CD4-positive, alpha-beta T cell (primary cell): Measurements from ENCODE around the gene ACTN4. TPM values are rescaled to one million over a fixed set of nuclear protein-coding genes. Genes with fewer than 3 reads are reported as not detected.
"Not testable (repeated sequence)": the region's sequence is repeated elsewhere in the genome, so short reads cannot be mapped to it uniquely, and the experiment has no call there.

Experiments
- ATAC-seq: fragments of 200-7000 bp; cut with Tn5 transposase; one replicate; pipeline ENCODE4 v1.10.0; 2022; ENCODE audit warnings: mild to moderate bottlenecking; ENCODE audit not compliant: poor library complexity
- CTCF ChIA-PET: fragments of 350-600 bp; sonication (Branson Sonifier 250); formaldehyde crosslinking; loops from one replicate; lab custom pipeline; 2021; ENCODE audit warnings: antibody characterized with exemption, inconsistent platforms; lab: Charles Lee
- POLR2A ChIA-PET: fragments of 350-600 bp; sonication (Branson Sonifier 250); formaldehyde crosslinking; loops from one replicate; lab custom pipeline; 2021; ENCODE audit warnings: antibody characterized with exemption, inconsistent platforms; lab: Charles Lee
- DNase-seq, 14 experiments: peaks; one replicate each; pipeline ENCODE4 v3.0.0-alpha.2; 2013 to 2020; ENCODE audit warnings: mixed read lengths in 2 of 14
- H3K27ac ChIP-seq, 2 donors: one replicate each; pipeline versions ENCODE4 v1.5.1 to v1.7.0; 2013; ENCODE audit warnings: low read length in 2 of 2, low read depth in 1 of 2, mild to moderate bottlenecking in 1 of 2
- H3K27me3 ChIP-seq, 2 experiments: 1 replicate in 1 of 2; 2 replicates in 1 of 2; pipeline versions ENCODE4 v1.6.1 to v1.7.0; 2013; ENCODE audit warnings: low read length in 2 of 2, control low read depth in 1 of 2, mild to moderate bottlenecking in 1 of 2, moderate library complexity in 1 of 2; ENCODE audit not compliant: insufficient read depth in 2 of 2, control insufficient read depth in 1 of 2
- H3K36me3 ChIP-seq: one replicate; pipeline ENCODE4 v1.6.1; 2013; ENCODE audit warnings: low read length, control low read depth; ENCODE audit not compliant: insufficient read depth
- H3K4me1 ChIP-seq: one replicate; pipeline ENCODE4 v1.6.1; 2013; ENCODE audit warnings: low read length, control low read depth; ENCODE audit not compliant: insufficient read depth
- H3K4me3 ChIP-seq: one replicate; pipeline ENCODE4 v1.5.1; 2013; ENCODE audit warnings: mild to moderate bottlenecking, low read length, moderate library complexity
- H3K9me3 ChIP-seq, 2 experiments: 1 replicate in 1 of 2; 2 replicates in 1 of 2; pipeline versions ENCODE4 v1.6.1 to v1.7.0; 2013; ENCODE audit warnings: low read length in 2 of 2, mild to moderate bottlenecking in 2 of 2, control low read depth in 1 of 2, moderate library complexity in 1 of 2; ENCODE audit not compliant: control insufficient read depth in 1 of 2, insufficient read depth in 1 of 2
- H3K27ac Mint-ChIP-seq: one replicate; pipeline ENCODE4 v1.8.0; 2020; ENCODE audit warnings: mixed read lengths
- H3K27me3 Mint-ChIP-seq: one replicate; pipeline ENCODE4 v1.8.0; 2021; ENCODE audit warnings: mixed read lengths
- H3K36me3 Mint-ChIP-seq: one replicate; pipeline ENCODE4 v1.8.0; 2021; ENCODE audit warnings: low read depth, mixed read lengths
- H3K4me1 Mint-ChIP-seq: one replicate; pipeline ENCODE4 v1.8.0; 2021; ENCODE audit warnings: low read depth, mixed read lengths
- H3K4me3 Mint-ChIP-seq: one replicate; pipeline ENCODE4 v1.8.0; 2020; ENCODE audit warnings: mild to moderate bottlenecking, mixed read lengths
- H3K9me3 Mint-ChIP-seq: one replicate; pipeline ENCODE4 v1.8.0; 2020; ENCODE audit warnings: mixed read lengths
- intact Hi-C, 2 experiments: fragments of 100-400 bp; cut with DNase I in 1 of 2; cut with micrococcal nuclease in 1 of 2; formaldehyde crosslinking; loops; one replicate each; pipeline versions ENCODE4 v1.15.1 to v1.9.0; 2023 to 2025; cut with DNase I, micrococcal nuclease
- total RNA-seq, 174 experiments: library from RNA in 2 of 174; stranded (reverse) in 2 of 174; gene quantifications; one replicate each; pipeline ENCODE4 v1.2.3 and lab custom pipeline; 2021 to 2026
- TF ChIP-seq, protein P1 (sequence below): fragments of 200-600 bp; IDR thresholded peaks from one replicate; pipeline ENCODE4 v1.8.0; 2022; ENCODE audit warnings: antibody characterized with exemption, mild to moderate bottlenecking

ACTN4 gene
- total RNA-seq, 2 experiments from 2014 or later, result 70.3 to 84.0 TPM

DNA sequence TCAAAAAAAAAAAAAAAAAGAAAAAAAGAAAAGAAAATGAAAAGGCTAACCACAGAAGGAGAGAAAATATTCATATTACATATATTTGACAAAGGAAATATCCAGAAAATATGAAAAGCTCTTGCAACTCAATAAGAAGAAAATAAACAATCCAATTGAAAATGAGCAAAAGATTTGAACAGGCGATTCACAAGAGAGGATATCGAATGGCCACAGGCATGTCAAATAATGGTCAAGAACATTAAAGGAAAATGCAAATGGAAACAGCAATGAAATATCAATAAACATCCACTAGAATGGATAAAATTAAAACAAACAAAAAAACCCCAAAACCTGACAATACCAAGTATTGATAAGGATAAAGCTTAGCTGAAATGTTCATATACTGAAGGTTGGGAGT, 117.8 kb downstream of the ACTN4 start:
- Mint-ChIP-seq H3K27ac (no peak overlapping the region), H3K4me1 (peaks cover 7% of the 10 kb centered on the region), H3K27me3 (no peaks in the 10 kb centered on the region), H3K36me3 (no peaks in the 10 kb centered on the region), H3K9me3 (no peaks in the 10 kb centered on the region), H3K4me3 (no peak overlapping the region)
- TF ChIP-seq, protein P1, sequence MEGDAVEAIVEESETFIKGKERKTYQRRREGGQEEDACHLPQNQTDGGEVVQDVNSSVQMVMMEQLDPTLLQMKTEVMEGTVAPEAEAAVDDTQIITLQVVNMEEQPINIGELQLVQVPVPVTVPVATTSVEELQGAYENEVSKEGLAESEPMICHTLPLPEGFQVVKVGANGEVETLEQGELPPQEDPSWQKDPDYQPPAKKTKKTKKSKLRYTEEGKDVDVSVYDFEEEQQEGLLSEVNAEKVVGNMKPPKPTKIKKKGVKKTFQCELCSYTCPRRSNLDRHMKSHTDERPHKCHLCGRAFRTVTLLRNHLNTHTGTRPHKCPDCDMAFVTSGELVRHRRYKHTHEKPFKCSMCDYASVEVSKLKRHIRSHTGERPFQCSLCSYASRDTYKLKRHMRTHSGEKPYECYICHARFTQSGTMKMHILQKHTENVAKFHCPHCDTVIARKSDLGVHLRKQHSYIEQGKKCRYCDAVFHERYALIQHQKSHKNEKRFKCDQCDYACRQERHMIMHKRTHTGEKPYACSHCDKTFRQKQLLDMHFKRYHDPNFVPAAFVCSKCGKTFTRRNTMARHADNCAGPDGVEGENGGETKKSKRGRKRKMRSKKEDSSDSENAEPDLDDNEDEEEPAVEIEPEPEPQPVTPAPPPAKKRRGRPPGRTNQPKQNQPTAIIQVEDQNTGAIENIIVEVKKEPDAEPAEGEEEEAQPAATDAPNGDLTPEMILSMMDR, result no peak
- Histone ChIP-seq H3K27me3 (no peaks in the 10 kb centered on the region), H3K27ac (no peak overlapping the region), H3K9me3 (no peaks in the 10 kb centered on the region), H3K4me1 (peaks cover 20% of the 10 kb centered on the region), H3K36me3 (no peaks in the 10 kb centered on the region), H3K4me3 (no peak overlapping the region)
- intact Hi-C loops, result loop anchor here (5.0 kb wide), 2 partner anchors 107 to 122 kb away; no protein-coding TSS in a partner anchor
- POLR2A ChIA-PET, result no interaction called here
- no peak for DNase-seq
- CTCF ChIA-PET, result no interaction called here
- no peak for ATAC-seq

DNA sequence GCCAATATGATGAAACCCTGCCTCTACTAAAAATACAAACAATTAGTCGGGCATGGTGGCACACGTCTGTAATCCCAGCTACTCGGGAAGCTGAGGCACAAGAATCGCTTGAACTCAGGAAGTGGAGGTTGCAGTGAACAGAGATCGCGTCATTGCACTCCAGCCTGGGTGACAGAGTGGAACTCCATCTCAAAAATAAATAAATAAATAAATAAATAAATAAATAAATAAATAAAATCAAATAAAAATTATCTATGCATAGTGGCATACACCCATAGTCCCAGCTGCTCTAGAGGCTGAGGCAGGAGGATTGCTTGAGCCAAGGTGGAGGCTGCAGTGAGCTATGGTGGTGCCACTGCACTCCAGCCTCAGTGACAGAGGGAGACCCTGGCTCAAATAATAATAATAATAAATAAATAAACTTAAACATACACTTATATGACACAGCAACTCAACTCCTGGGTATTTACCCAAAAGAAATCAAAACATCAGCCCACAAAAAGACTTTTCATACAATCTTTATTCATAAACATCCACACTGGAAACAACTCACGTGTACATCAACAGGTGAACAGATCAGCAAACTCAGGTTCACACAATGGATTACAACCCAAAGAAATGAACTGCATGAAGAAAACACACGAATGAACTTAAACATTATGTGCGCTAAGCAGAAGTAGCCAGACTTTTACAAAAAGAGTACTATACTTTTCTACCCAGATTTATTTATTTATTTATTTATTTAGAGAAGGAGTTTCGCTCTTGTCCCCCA, 119.0 kb downstream of the ACTN4 start:
- CTCF ChIA-PET, result no interaction called here
- peaks cover 7% of the 10 kb centered on the region for H3K4me1 Mint-ChIP-seq
- no peaks in the 10 kb centered on the region for H3K36me3 ChIP-seq
- POLR2A ChIA-PET, result no interaction called here
- H3K4me3 Mint-ChIP-seq, result no peak overlapping the region
- H3K4me1 ChIP-seq, result peaks cover 14% of the 10 kb centered on the region
- DNase-seq (no peak), ATAC-seq (no peak)
- intact Hi-C loops, result loop anchor here (5.0 kb wide), 2 partner anchors 106 to 121 kb away; no protein-coding TSS in a partner anchor
- no peaks in the 10 kb centered on the region for H3K36me3 Mint-ChIP-seq
- no peaks in the 10 kb centered on the region for H3K9me3 Mint-ChIP-seq
- H3K27ac Mint-ChIP-seq, result no peak overlapping the region
- no peaks in the 10 kb centered on the region for H3K27me3 Mint-ChIP-seq
- H3K27me3 ChIP-seq, result no peaks in the 10 kb centered on the region
- H3K27ac ChIP-seq, result no peak overlapping the region
- no peaks in the 10 kb centered on the region for H3K9me3 ChIP-seq
- TF ChIP-seq, protein P1, result no peak
- no peak overlapping the region for H3K4me3 ChIP-seq

DNA sequence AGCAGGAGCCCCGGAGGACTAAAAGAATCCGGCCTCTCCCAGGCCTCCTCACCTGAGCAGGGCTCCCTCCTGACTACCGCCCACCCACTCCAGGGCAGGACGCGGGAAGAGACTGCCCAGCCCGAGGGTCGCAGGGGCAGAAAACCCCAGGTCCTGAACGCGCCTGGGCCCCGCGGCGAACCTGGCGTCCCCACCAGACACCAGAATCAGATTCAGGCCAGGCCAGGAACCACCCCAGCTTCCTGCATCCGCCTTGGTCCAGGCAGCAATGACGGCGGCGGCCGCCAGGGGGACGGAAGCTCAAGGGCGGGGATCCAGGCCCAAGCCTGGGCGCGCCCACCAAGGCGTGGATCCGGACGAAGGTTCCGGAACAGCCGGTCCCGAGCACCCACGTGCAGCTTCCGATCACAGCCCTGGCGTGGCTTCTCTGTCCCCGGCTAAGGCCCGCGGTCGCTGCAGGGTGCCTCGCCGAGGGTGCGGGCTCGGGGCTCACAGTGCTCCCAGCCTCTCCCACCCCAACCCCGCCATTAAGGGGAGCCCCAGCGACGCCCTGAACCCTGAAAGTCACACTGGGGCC, 122.3 kb downstream of the ACTN4 start:
- Histone ChIP-seq H3K27ac (peak overlapping the region in 1 of 2 donors; percentile 57), H3K4me3 (peak overlapping the region; percentile 48), H3K4me1 (peaks cover 14% of the 10 kb centered on the region), H3K36me3 (no peaks in the 10 kb centered on the region), H3K27me3 (no peaks in the 10 kb centered on the region), H3K9me3 (no peaks in the 10 kb centered on the region)
- POLR2A ChIA-PET, result interaction anchor here (0.6 to 1.7 kb wide), 19 partner anchors 9 to 366 kb away, joined by 3 to 20 read pairs (median 6); partner anchors contain the start of genes ECH1, EIF3K, FAM98C and HNRNPL
- H3K27ac Mint-ChIP-seq, result peak overlapping the region; percentile 65
- H3K9me3 Mint-ChIP-seq, result no peaks in the 10 kb centered on the region
- intact Hi-C loops, result loop anchor here (2.0 to 5.0 kb wide), 3 partner anchors 17 to 118 kb away; no protein-coding TSS in a partner anchor
- ATAC-seq (peak; percentile 88), DNase-seq (peak; percentile 83 to 94 (median 92))
- H3K36me3 Mint-ChIP-seq, result no peaks in the 10 kb centered on the region
- peak overlapping the region; percentile 47 for H3K4me3 Mint-ChIP-seq
- CTCF ChIA-PET, result interaction anchor here (0.6 to 2.0 kb wide), 24 partner anchors 10 to 367 kb away, joined by 3 to 17 read pairs (median 4); partner anchors contain the start of genes ECH1, FAM98C, MRPS12 and NFKBIB
- no peaks in the 10 kb centered on the region for H3K27me3 Mint-ChIP-seq
- peaks cover 7% of the 10 kb centered on the region for H3K4me1 Mint-ChIP-seq
- TF ChIP-seq, protein P1, result peak; percentile 94

DNA sequence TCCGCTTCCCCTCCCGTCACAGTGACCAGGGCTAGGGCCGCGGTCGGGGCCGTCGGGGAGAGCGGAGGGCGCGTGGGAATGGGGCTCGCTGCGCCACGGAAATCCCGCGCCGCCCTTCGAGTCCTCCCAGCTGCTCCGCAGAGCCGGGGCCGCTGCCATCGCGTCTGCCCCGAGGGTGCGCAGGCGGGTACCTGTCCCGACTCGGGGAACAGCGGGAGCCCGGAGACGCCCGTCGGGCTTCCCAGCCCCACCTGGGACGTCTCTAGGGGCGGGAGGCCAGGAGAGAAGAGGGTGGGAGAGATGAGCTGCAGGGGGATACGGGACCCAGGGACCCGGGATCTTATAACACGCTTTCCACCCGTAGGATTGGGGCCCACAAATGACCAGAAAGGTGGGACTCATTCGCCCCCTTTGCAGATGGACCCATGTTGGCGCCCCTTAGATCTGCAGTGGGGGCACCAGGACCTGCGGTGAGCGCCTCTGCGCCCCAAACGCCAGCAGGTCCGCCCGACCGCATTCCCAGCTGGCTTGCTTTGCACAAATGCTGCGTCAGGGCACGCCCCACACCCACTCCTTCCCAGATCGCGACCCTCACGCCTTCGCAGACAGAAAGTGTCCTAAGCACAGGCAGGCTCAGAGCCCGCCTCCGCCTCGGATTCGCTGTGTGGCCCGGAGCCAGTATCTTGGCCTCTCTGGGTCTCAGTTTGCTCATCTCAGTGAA, 122.9 kb downstream of the ACTN4 start:
- CTCF ChIA-PET, result interaction anchor here (0.7 to 2.0 kb wide), 18 partner anchors 10 to 367 kb away, joined by 3 to 17 read pairs (median 5); partner anchors contain the start of genes ECH1, FAM98C, MRPS12 and NFKBIB

More for the DNA sequence above, 122.9 kb downstream of the ACTN4 start:
- Histone ChIP-seq H3K4me3 (peak overlapping the region; percentile 48), H3K4me1 (peaks cover 14% of the 10 kb centered on the region)
- POLR2A ChIA-PET, result interaction anchor here (0.6 to 1.7 kb wide), 16 partner anchors 9 to 367 kb away, joined by 4 to 20 read pairs (median 6); partner anchors contain the start of genes ECH1, EIF3K, FAM98C and HNRNPL
- H3K4me1 Mint-ChIP-seq, H3K9me3 Mint-ChIP-seq, intact Hi-C loops, H3K36me3 Mint-ChIP-seq, H3K27ac Mint-ChIP-seq, H3K27ac ChIP-seq, H3K36me3 ChIP-seq, H3K27me3 Mint-ChIP-seq, H3K27me3 ChIP-seq, H3K9me3 ChIP-seq, H3K4me3 Mint-ChIP-seq, DNase-seq: not testable (repeated sequence)
- peak; percentile 21 for ATAC-seq
